ENCODE data around the gene NFASC. TPM values are rescaled to one million over a fixed set of nuclear protein-coding genes. Genes with fewer than 3 reads are reported as not detected.

NFASC gene
- total and polyA plus RNA-seq, 2 experiments from 2014 or later = 3.9 to 11.7 TPM

GRCh38 chr1:204866051-204866596 is 4.5 kb upstream of the NFASC start:
- Mint-ChIP-seq H3K27me3 (ENCODE audit: insufficient read depth, low read depth, poor library complexity) (peaks cover 1% of the 10 kb centered on the region), H3K4me3 (no peak overlapping the region)

More at GRCh38 chr1:204866051-204866596, 4.5 kb upstream of the NFASC start:
- Histone ChIP-seq H3K79me2 (replicated peaks; ENCODE audit: insufficient read depth) (no peaks in the 10 kb centered on the region), H3K36me3 (ENCODE audit: insufficient read depth) (no peaks in the 10 kb centered on the region), H2AFZ (no peak overlapping the region), H3K4me2 (no peak overlapping the region), H3K4me3 (no peak overlapping the region), H3K9me2 (ENCODE audit: insufficient read depth) (no peaks in the 10 kb centered on the region), H3F3A (replicated peaks; ENCODE audit: low read depth) (no peaks in the 10 kb centered on the region), H4K20me1 (replicated peaks; ENCODE audit: insufficient read depth) (peaks cover 3% of the 10 kb centered on the region; the same call in 1 of the 2 replicates), H3K4me1 (ENCODE audit: insufficient read depth) (peaks cover 9% of the 10 kb centered on the region; the same call in 1 of the 2 replicates), H3K27ac (ENCODE audit: low read depth) (no peak overlapping the region), H3K27me3 (ENCODE audit: insufficient read depth) (no peaks in the 10 kb centered on the region)
- H3K9me3 Mint-ChIP-seq = no peaks in the 10 kb centered on the region
- no peak overlapping the region for H3K27ac Mint-ChIP-seq
- no peaks in the 10 kb centered on the region for H3K36me3 Mint-ChIP-seq (ENCODE audit: low read depth)
- ATAC-seq (no peak), DNase-seq (ENCODE audit: low spot score) (no peak)
- peaks cover 12% of the 10 kb centered on the region for H3K4me1 Mint-ChIP-seq
- TF ChIP-seq POLR2AphosphoS5 (IDR thresholded peaks at IDR 0.05; ENCODE audit: low read depth) (no peak), EZH2 (IDR thresholded peaks at IDR 0.05; ENCODE audit: low read depth, unreplicated experiment) (no peak), STAT1 (IDR thresholded peaks at IDR 0.05; ENCODE audit: unreplicated experiment) (no peak), ETS1 (IDR thresholded peaks at IDR 0.05) (no peak), NANOG (IDR thresholded peaks at IDR 0.05; ENCODE audit: borderline replicate concordance) (no peak), CREB1 (CRISPR knock-in tag; IDR thresholded peaks at IDR 0.05; ENCODE audit: low read depth) (no peak), JUNB (IDR thresholded peaks at IDR 0.05; ENCODE audit: unreplicated experiment) (no peak)
- TF ChIP-seq, protein P1, sequence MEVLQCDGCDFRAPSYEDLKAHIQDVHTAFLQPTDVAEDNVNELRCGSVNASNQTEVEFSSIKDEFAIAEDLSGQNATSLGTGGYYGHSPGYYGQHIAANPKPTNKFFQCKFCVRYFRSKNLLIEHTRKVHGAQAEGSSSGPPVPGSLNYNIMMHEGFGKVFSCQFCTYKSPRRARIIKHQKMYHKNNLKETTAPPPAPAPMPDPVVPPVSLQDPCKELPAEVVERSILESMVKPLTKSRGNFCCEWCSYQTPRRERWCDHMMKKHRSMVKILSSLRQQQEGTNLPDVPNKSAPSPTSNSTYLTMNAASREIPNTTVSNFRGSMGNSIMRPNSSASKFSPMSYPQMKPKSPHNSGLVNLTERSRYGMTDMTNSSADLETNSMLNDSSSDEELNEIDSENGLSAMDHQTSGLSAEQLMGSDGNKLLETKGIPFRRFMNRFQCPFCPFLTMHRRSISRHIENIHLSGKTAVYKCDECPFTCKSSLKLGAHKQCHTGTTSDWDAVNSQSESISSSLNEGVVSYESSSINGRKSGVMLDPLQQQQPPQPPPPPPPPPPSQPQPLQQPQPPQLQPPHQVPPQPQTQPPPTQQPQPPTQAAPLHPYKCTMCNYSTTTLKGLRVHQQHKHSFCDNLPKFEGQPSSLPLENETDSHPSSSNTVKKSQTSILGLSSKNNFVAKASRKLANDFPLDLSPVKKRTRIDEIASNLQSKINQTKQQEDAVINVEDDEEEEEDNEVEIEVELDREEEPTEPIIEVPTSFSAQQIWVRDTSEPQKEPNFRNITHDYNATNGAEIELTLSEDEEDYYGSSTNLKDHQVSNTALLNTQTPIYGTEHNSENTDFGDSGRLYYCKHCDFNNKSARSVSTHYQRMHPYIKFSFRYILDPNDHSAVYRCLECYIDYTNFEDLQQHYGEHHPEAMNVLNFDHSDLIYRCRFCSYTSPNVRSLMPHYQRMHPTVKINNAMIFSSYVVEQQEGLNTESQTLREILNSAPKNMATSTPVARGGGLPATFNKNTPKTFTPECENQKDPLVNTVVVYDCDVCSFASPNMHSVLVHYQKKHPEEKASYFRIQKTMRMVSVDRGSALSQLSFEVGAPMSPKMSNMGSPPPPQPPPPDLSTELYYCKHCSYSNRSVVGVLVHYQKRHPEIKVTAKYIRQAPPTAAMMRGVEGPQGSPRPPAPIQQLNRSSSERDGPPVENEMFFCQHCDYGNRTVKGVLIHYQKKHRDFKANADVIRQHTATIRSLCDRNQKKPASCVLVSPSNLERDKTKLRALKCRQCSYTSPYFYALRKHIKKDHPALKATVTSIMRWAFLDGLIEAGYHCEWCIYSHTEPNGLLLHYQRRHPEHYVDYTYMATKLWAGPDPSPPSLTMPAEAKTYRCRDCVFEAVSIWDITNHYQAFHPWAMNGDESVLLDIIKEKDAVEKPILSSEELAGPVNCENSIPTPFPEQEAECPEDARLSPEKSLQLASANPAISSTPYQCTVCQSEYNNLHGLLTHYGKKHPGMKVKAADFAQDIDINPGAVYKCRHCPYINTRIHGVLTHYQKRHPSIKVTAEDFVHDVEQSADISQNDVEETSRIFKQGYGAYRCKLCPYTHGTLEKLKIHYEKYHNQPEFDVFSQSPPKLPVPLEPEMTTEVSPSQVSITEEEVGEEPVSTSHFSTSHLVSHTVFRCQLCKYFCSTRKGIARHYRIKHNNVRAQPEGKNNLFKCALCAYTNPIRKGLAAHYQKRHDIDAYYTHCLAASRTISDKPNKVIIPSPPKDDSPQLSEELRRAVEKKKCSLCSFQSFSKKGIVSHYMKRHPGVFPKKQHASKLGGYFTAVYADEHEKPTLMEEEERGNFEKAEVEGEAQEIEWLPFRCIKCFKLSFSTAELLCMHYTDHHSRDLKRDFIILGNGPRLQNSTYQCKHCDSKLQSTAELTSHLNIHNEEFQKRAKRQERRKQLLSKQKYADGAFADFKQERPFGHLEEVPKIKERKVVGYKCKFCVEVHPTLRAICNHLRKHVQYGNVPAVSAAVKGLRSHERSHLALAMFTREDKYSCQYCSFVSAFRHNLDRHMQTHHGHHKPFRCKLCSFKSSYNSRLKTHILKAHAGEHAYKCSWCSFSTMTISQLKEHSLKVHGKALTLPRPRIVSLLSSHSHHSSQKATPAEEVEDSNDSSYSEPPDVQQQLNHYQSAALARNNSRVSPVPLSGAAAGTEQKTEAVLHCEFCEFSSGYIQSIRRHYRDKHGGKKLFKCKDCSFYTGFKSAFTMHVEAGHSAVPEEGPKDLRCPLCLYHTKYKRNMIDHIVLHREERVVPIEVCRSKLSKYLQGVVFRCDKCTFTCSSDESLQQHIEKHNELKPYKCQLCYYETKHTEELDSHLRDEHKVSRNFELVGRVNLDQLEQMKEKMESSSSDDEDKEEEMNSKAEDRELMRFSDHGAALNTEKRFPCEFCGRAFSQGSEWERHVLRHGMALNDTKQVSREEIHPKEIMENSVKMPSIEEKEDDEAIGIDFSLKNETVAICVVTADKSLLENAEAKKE (CRISPR knock-in tag; IDR thresholded peaks at IDR 0.05) = no peak
- TF ChIP-seq, protein P2, sequence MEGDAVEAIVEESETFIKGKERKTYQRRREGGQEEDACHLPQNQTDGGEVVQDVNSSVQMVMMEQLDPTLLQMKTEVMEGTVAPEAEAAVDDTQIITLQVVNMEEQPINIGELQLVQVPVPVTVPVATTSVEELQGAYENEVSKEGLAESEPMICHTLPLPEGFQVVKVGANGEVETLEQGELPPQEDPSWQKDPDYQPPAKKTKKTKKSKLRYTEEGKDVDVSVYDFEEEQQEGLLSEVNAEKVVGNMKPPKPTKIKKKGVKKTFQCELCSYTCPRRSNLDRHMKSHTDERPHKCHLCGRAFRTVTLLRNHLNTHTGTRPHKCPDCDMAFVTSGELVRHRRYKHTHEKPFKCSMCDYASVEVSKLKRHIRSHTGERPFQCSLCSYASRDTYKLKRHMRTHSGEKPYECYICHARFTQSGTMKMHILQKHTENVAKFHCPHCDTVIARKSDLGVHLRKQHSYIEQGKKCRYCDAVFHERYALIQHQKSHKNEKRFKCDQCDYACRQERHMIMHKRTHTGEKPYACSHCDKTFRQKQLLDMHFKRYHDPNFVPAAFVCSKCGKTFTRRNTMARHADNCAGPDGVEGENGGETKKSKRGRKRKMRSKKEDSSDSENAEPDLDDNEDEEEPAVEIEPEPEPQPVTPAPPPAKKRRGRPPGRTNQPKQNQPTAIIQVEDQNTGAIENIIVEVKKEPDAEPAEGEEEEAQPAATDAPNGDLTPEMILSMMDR (conservative IDR thresholded peaks at IDR 0.05; ENCODE audit: low read depth in 2 of 2) = no peak
